LNCAP (cell line): ENCODE results near the gene LGALS16.
A peak's percentile ranks its signal among the peaks of the same experiment; 100 is the strongest.

Source experiments
- CTCF ChIP-seq: fragments of 450-650 bp; IDR thresholded peaks from 2 replicates; pipeline ENCODE4 v1.5.1; 2017; ENCODE audit warnings: mild to moderate bottlenecking

The LGALS16 gene

DNA sequence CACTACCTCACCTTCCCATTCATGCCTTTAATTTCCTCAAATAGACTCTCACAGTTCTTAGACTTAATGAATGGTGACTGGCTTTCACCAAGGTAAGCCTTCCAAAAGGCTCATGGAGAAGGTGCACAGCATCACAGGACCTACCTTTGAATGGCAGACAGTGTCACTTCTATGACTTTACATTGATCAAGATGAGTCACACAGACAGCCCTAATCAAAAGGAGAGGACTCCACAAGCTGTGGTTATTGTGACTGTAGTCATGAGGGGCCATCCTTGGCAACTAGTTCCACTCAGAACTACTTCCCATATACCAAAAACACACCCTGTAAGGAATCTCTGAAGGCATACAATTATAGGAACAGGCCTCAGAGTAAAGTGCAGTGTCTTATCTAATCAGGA lies 5.9 kb downstream of the LGALS16 start:
- TF ChIP-seq CTCF, result no peak

DNA sequence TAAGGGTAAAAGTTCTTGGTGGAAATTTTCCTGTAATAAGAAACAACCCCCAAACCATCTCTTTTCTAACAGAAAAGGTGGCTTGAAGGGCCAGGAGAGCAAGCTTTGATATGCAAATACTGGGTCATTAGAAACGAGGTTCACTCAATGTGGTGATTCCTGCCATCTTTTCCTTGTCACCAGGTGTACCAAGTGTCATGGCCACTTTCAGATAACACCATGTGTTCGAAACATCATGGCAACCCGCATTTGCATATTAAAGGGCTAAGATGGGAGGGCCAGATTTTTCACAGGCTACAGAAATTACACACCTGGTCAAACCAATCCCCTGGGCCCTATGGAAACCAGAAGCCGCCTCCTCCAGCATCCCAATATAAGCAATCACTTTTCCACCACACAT lies 15.3 kb downstream of the LGALS16 start:
- no peak for TF ChIP-seq CTCF

GRCh38 chr19:39671739-39672363 lies 16.1 kb downstream of the LGALS16 start:
- peak; percentile 64 for TF ChIP-seq CTCF

- TF ChIP-seq CTCF, result no peak
These were observed 16.8 kb downstream of the LGALS16 start for GRCh38 chr19:39672473-39672872.

DNA sequence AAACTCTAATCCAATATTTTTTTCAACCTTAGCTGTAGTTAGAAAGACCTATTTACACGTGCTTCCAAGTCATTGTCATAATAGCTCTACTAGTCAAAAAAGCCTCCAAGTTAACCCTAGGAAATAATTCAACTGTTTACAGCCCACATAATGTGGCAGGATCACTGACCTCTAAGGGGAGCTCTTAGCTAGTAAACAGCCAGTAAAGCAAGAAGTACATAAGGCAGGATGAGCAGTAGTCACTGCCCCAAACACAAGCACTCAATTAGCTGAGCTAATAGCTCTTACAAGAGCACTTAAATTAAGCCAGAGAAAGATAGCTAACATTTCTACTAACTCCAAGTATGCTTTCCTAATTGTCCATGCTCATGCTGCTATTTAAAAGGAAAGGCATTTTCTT lies 18.1 kb downstream of the LGALS16 start:
- peak; percentile 49 for TF ChIP-seq CTCF

DNA sequence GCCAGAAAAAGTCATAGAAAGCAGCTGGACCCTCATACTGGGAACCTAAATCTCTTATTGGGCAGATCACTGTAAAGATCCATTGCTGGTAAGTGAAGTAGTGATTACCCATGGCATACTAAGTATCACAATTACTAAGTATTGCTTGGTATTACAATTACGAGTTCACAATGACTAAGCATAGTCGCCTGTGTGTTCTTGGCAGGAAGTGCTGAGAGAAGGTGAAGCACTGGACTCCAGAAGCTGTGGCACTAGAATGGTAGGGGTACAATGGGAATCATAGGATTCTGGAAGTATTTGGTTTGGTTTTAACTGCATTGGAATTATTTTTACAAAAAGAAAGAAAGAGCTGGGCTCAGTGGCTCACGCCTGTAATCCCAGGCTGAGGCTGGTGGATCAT lies 20.3 kb downstream of the LGALS16 start:
- TF ChIP-seq CTCF, result no peak

DNA sequence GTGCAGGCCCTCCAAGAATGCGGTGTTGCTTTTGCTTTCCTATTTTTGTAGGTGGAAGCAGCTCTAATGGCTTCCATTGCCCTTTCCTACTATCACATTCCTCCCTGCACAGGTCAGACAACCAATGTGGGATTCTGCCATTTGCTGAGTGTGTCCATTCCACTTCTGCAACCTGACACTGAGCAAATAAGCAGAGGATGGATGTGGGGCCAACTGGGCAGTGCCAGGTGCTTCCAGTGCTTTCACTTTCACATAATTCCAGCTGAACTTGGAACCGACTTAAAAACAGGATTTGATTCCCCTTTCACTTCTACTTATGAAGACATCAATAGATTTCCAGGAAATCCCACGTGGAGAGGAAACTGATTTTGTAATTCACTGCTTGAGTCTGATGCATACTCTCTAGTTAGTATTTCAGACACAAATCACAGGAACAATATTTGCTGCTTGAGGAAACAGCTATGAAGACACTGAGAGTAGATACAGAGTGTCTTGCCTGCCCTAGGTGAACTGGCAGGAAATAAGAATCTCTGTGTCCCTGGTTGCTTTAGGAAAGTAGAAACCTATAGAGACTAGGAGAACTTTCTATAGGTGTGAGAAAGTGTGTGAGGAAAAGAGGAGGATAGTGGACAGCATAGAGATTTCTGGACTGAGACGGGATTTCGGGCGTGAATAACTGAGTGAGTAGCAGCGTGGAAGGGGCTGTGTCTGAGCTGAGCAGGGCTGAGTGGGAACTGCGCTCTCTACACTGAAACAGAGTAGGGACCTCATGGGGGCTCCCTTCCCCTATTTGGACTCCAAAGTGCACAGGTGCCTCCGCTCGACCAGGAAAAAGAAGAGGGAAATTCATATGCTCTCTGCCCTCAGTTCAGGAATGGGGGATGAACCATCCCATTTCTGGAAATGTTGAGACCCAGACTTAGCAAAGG lies 22.5 kb downstream of the LGALS16 start:
- TF ChIP-seq CTCF, result no peak
